ENCODE results near the gene WDR88.

- TF ChIP-seq GATA2 (IDR thresholded peaks at IDR 0.05; ENCODE audit: low read depth, low read length) (no peak), GATA3 (IDR thresholded peaks at IDR 0.05; ENCODE audit: low read depth, low read length) (no peak)
Observed at GRCh38 chr19:33159893-33160292, 28.0 kb downstream of the WDR88 start.
